Ascending aorta (tissue), 2 donors: Measurements from ENCODE around the gene SIRT5. TPM values are rescaled to one million over a fixed set of nuclear protein-coding genes. Genes with fewer than 3 reads are reported as not detected.

Source experiments
- DNase-seq, 2 donors: peaks; one replicate each; pipeline ENCODE4 v3.0.0-alpha.2; 2019; ENCODE audit warnings: low spot score in 2 of 2
- H3K27ac ChIP-seq, 2 donors: fragments of 200-600 bp; sonication (generic); one replicate each; pipeline ENCODE4 v1.5.1; 2016 to 2017; ENCODE audit warnings: mild to moderate bottlenecking in 1 of 2
- H3K27me3 ChIP-seq: fragments of 200-600 bp; sonication (generic); one replicate; pipeline ENCODE4 v1.5.1; 2017
- H3K36me3 ChIP-seq, 2 donors: fragments of 200-600 bp; sonication (generic); one replicate each; pipeline ENCODE4 v1.5.1; 2016
- H3K4me1 ChIP-seq, 2 donors: fragments of 200-600 bp; sonication (generic); one replicate each; pipeline ENCODE4 v1.5.1; 2016 to 2017; ENCODE audit warnings: mild to moderate bottlenecking in 1 of 2
- H3K4me3 ChIP-seq, 2 donors: fragments of 200-600 bp; sonication (generic); one replicate each; pipeline ENCODE4 v1.5.1; 2016 to 2017; ENCODE audit warnings: mild to moderate bottlenecking in 1 of 2
- H3K9me3 ChIP-seq, 2 donors: fragments of 200-600 bp; sonication (generic); one replicate each; pipeline ENCODE4 v1.5.1; 2016
- CTCF ChIP-seq, 3 experiments: fragments of 200-600 bp in 2 of 3; fragments of 450-650 bp in 1 of 3; sonication (generic) in 2 of 3; IDR thresholded peaks; one replicate each; pipeline ENCODE4 v1.5.1; 2016 to 2019; ENCODE audit warnings: antibody characterized with exemption in 3 of 3, mild to moderate bottlenecking in 1 of 3, moderate library complexity in 1 of 3
- intact Hi-C: fragments of 100-400 bp; cut with DNase I; formaldehyde crosslinking; loops from one replicate; pipeline ENCODE4 v1.15.1; 2023
- total RNA-seq: library from RNA; depleted of rRNA; stranded (reverse); fragments of >200 nt; gene quantifications from one replicate; pipeline ENCODE4 v1.1.0, GENCODE V29; 2016

Gene SIRT5
- total RNA-seq, 1 donor from 2014 or later = 3.0 TPM

- intact Hi-C loops = no loop called here
- H3K36me3 ChIP-seq = peaks cover 33 to 53% of the 10 kb centered on the region in 2 donors
- H3K4me1 ChIP-seq = no peaks in the 10 kb centered on the region
- H3K27me3 ChIP-seq = no peaks in the 10 kb centered on the region
- TF ChIP-seq CTCF (IDR thresholded peaks at IDR 0.05) = no peak
- H3K4me3 ChIP-seq = no peak overlapping the region
- DNase-seq = no peak
- no peak overlapping the region for H3K27ac ChIP-seq
- H3K9me3 ChIP-seq = no peaks in the 10 kb centered on the region
Measured at GRCh38 chr6:13589801-13590200, 15.4 kb downstream of the SIRT5 start.

- Histone ChIP-seq H3K36me3 (peaks cover 37 to 58% of the 10 kb centered on the region in 2 donors), H3K9me3 (no peaks in the 10 kb centered on the region), H3K27ac (no peak overlapping the region), H3K4me1 (no peaks in the 10 kb centered on the region), H3K4me3 (no peak overlapping the region), H3K27me3 (no peaks in the 10 kb centered on the region)
- TF ChIP-seq CTCF (IDR thresholded peaks at IDR 0.05) = no peak
- intact Hi-C loops = no loop called here
- DNase-seq = no peak
Measured at GRCh38 chr6:13590574-13591153, 16.3 kb downstream of the SIRT5 start.

GRCh38 chr6:13591205-13591921 lies 17.0 kb downstream of the SIRT5 start:
- no peaks in the 10 kb centered on the region for H3K27me3 ChIP-seq
- no peak overlapping the region for H3K27ac ChIP-seq

GRCh38 chr6:13593103-13593502 lies 18.7 kb downstream of the SIRT5 start:
- DNase-seq = no peak
- H3K4me3 ChIP-seq = no peak overlapping the region
- intact Hi-C loops = no loop called here

More at GRCh38 chr6:13591205-13591921, 17.0 kb downstream of the SIRT5 start:
- no peaks in the 10 kb centered on the region for H3K9me3 ChIP-seq
- H3K36me3 ChIP-seq = peaks cover 40 to 64% of the 10 kb centered on the region in 2 donors
- H3K4me1 ChIP-seq = no peaks in the 10 kb centered on the region
- no peak for DNase-seq
- intact Hi-C loops = no loop called here
- H3K4me3 ChIP-seq = no peak overlapping the region
- TF ChIP-seq CTCF (IDR thresholded peaks at IDR 0.05) = no peak

GRCh38 chr6:13593720-13594119 lies 19.3 kb downstream of the SIRT5 start:
- Histone ChIP-seq H3K27me3 (no peaks in the 10 kb centered on the region), H3K4me1 (no peaks in the 10 kb centered on the region), H3K4me3 (no peak overlapping the region), H3K9me3 (no peaks in the 10 kb centered on the region), H3K27ac (no peak overlapping the region), H3K36me3 (peaks cover 34 to 61% of the 10 kb centered on the region in 2 donors)
- no peak for DNase-seq
- intact Hi-C loops = no loop called here
- TF ChIP-seq CTCF (IDR thresholded peaks at IDR 0.05) = no peak

More at GRCh38 chr6:13593103-13593502, 18.7 kb downstream of the SIRT5 start:
- Histone ChIP-seq H3K27ac (no peak overlapping the region), H3K36me3 (peaks cover 39 to 61% of the 10 kb centered on the region in 2 donors), H3K4me1 (no peaks in the 10 kb centered on the region), H3K9me3 (no peaks in the 10 kb centered on the region), H3K27me3 (no peaks in the 10 kb centered on the region)
- no peak for TF ChIP-seq CTCF (IDR thresholded peaks at IDR 0.05)
